ENCODE results near the gene ACACB.

- TF ChIP-seq SIN3A (IDR thresholded peaks at IDR 0.05; ENCODE audit: borderline replicate concordance, insufficient read depth, low read length) (no peak), POLR2AphosphoS5 (IDR thresholded peaks at IDR 0.05; ENCODE audit: low read depth, low read length) (no peak), TAF1 (IDR thresholded peaks at IDR 0.05; ENCODE audit: borderline replicate concordance, insufficient read depth, low read length) (no peak)
Observed at GRCh38 chr12:109289004-109289403, 172.6 kb downstream of the ACACB start.
